Neuron (in vitro differentiated cells): ENCODE data around the gene TSHR.

Experiments
- H2AFZ ChIP-seq: one replicate; pipeline ENCODE4 v1.6.1; 2013; ENCODE audit warnings: low read depth, mild to moderate bottlenecking, inconsistent platforms, low read length, moderate library complexity
- H3K27me3 ChIP-seq: one replicate; pipeline ENCODE4 v1.6.1; 2013; ENCODE audit warnings: low read length; ENCODE audit not compliant: insufficient read depth
- H3K36me3 ChIP-seq: one replicate; pipeline ENCODE4 v1.6.1; 2013; ENCODE audit warnings: low read length; ENCODE audit not compliant: insufficient read depth
- H3K4me1 ChIP-seq: one replicate; pipeline ENCODE4 v1.6.1; 2013; ENCODE audit warnings: low read length; ENCODE audit not compliant: insufficient read depth
- H3K4me3 ChIP-seq: 2 replicates; pipeline ENCODE4 v1.5.1; 2013; ENCODE audit warnings: mild to moderate bottlenecking, low read length, moderate library complexity
- H3K9me3 ChIP-seq: one replicate; pipeline ENCODE4 v1.6.1; 2013; ENCODE audit warnings: low read length

TSHR gene

GRCh38 chr14:81170104-81170828, 214.8 kb downstream of the TSHR start:
- Histone ChIP-seq H2AFZ (peak overlapping the region; percentile 60), H3K27me3 (no peaks in the 10 kb centered on the region), H3K4me1 (peaks cover 4% of the 10 kb centered on the region), H3K9me3 (no peaks in the 10 kb centered on the region), H3K4me3 (peak overlapping the region; percentile 61), H3K36me3 (no peaks in the 10 kb centered on the region)

DNA sequence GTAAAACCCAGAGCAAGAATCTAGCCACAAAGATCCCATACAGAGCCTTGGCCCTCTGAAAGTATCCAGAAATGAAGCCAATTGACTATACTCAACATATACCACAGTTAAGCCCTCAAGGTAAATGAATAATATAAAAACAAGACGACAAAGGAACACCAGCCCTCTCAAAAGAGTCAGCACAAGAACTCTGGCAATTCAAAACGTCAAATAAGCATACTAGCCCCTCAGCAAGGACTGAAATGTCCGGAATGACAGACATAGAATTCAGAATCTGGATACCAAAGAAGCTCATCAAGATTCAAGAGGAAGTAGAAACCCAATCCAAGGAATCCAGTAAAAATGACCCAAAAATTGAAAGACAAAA, 215.4 kb downstream of the TSHR start:
- Histone ChIP-seq H3K27me3 (no peaks in the 10 kb centered on the region), H3K4me1 (peaks cover 4% of the 10 kb centered on the region), H2AFZ (no peak overlapping the region), H3K9me3 (no peaks in the 10 kb centered on the region), H3K4me3 (peak overlapping the region; percentile 61), H3K36me3 (no peaks in the 10 kb centered on the region)

- Histone ChIP-seq H2AFZ (no peak overlapping the region), H3K4me1 (peaks cover 4% of the 10 kb centered on the region), H3K36me3 (no peaks in the 10 kb centered on the region), H3K27me3 (no peaks in the 10 kb centered on the region), H3K4me3 (no peak overlapping the region), H3K9me3 (no peaks in the 10 kb centered on the region)
Measured at GRCh38 chr14:81172353-81172752, 216.9 kb downstream of the TSHR start.

DNA sequence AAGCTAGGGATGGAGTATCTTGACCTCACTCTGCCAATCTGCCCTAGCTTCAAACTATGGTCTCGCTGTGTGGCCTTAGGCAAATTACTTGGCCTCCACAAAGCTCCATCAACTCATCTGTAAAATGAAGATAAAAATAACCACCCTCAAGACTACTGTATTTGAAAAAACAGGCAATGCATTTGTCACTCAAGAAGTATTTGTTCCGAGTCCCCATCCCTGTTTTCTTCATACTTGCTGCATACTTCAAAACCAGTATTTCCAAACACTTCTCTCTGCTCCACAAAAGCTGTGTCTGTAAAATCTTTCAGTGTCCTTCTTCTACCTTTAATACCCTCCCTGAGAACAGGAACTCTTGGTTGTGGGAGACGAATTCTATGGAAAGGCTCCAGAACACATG, 217.5 kb downstream of the TSHR start:
- H3K36me3 ChIP-seq, result no peaks in the 10 kb centered on the region
- H3K9me3 ChIP-seq, result no peaks in the 10 kb centered on the region
- no peaks in the 10 kb centered on the region for H3K27me3 ChIP-seq
- peaks cover 4% of the 10 kb centered on the region for H3K4me1 ChIP-seq
- no peak overlapping the region for H2AFZ ChIP-seq
- no peak overlapping the region for H3K4me3 ChIP-seq

GRCh38 chr14:81176241-81176640, 220.8 kb downstream of the TSHR start:
- Histone ChIP-seq H3K27me3 (no peaks in the 10 kb centered on the region), H3K4me1 (peaks cover 7% of the 10 kb centered on the region), H3K4me3 (no peak overlapping the region), H3K9me3 (no peaks in the 10 kb centered on the region), H2AFZ (no peak overlapping the region), H3K36me3 (peaks cover 18% of the 10 kb centered on the region)

DNA sequence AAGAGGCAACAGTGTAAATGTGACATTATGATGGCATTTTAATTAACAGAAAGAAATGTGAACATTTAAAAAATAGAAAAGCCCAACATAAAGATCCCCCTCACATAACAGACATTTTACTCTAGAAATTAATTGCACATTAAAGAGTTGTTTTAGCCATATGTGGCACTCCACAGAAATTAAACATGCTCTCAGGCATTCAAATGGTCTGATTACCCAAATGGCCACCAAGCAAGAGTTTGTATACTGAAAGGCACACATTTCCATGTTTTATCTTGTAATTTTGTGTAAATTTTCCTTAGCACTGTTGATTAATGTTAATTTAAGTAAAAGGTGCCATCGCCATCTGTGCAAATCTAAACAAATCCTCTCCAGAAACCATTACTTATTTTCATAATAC, 221.8 kb downstream of the TSHR start:
- Histone ChIP-seq H3K36me3 (peaks cover 23% of the 10 kb centered on the region), H3K4me1 (peaks cover 7% of the 10 kb centered on the region), H2AFZ (no peak overlapping the region), H3K4me3 (no peak overlapping the region), H3K9me3 (no peaks in the 10 kb centered on the region), H3K27me3 (no peaks in the 10 kb centered on the region)

DNA sequence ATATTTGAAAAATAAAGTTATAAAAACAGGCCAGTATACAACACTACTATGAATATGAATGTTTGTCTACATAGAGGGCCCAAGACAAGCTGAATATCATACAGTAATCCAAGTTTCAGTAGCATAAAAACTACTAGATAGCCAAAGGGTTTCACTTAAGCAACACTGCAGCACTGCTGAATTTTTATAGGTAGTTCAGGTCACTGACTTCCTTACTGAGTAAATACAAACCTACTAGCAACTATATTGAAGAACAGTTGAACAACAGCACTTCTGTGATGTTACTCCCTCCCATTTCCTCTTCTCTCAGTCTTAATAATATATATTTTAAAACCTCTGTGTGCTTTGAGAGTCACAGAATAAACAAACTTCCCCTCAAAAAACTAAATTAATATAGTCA, 222.6 kb downstream of the TSHR start:
- H3K36me3 ChIP-seq, result peaks cover 30% of the 10 kb centered on the region
- H3K9me3 ChIP-seq, result no peaks in the 10 kb centered on the region
- no peak overlapping the region for H3K4me3 ChIP-seq
- H3K4me1 ChIP-seq, result peaks cover 7% of the 10 kb centered on the region
- no peak overlapping the region for H2AFZ ChIP-seq
- H3K27me3 ChIP-seq, result no peaks in the 10 kb centered on the region

DNA sequence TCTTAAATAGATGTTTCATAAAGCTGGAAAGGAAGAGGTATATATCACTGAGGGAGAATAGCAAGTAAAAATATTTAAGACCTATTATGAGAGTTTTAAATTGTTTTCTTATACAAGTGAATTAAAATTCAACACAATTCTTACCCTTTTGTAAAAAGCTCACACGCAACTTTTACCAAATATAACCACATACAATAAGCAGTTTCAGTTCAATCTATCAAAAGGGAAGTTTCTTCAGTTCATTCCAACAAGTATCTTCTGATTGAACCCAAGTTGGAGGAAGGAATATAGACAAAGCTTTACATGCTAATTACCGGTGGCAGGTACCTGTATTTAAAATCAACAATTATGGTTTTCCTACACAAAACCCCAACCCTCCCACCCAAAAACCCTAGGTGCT, 224.2 kb downstream of the TSHR start:
- Histone ChIP-seq H3K9me3 (no peaks in the 10 kb centered on the region), H3K4me1 (peaks cover 7% of the 10 kb centered on the region), H3K27me3 (no peaks in the 10 kb centered on the region), H2AFZ (no peak overlapping the region), H3K36me3 (peaks cover 43% of the 10 kb centered on the region), H3K4me3 (no peak overlapping the region)

DNA sequence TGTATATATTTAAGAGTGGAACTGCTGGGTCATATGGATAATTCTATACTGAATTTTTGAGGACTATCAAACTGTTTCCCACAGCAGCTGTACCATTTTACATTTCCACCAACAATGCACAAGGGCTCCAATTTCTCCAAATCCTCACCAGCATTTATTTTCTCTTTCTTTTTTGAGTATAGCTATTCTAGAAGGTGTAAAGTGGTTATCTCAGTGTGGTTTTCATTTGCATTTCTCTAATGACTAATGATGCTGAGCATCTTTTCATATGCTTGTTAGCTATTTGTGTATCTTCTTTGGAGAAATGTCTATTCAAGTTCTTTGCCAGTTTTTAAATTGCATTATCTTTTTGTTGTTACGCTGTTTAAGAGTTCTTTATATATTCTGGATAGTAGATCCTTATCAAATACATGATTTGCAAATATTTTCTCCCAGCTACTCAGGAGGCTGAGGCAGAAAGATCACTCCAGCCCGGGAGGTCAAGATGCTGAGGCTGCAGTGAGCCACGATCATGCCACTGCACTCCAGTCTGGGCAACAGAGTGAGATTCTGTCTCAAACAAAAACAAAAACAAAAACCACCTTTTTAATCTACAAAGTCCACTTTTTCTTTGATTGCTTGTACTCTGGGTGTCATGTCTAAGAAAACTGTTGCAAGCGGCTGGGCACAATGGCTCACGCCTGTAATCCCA, 232.6 kb downstream of the TSHR start:
- Histone ChIP-seq H3K27me3 (no peaks in the 10 kb centered on the region), H3K36me3 (peaks cover 70% of the 10 kb centered on the region), H3K4me3 (no peak overlapping the region), H3K4me1 (no peaks in the 10 kb centered on the region), H3K9me3 (no peaks in the 10 kb centered on the region), H2AFZ (no peak overlapping the region)

DNA sequence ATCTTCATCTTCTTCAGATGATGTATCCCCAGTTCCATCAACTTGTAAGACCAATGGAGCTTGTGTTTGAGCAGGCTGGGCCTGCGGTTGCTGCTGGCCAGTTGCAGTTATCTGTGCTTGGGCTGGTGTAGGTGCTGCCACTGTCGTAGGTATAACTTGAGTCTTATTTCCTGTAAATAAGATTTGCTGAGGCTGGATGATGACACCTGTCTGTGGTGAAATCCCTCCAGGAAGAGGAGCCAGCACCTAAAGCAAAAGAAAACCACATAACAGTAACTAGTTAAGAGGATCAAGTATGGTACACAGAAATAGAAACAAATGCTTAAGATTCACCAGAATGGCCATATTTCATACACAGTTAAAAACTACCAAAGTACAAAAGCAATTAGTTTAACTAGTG, 237.2 kb downstream of the TSHR start:
- H3K4me3 ChIP-seq, result no peak overlapping the region
- H2AFZ ChIP-seq, result no peak overlapping the region
- H3K4me1 ChIP-seq, result no peaks in the 10 kb centered on the region
- H3K27me3 ChIP-seq, result no peaks in the 10 kb centered on the region
- no peaks in the 10 kb centered on the region for H3K9me3 ChIP-seq
- H3K36me3 ChIP-seq, result peaks cover 78% of the 10 kb centered on the region

- Histone ChIP-seq H2AFZ (no peak overlapping the region), H3K4me3 (no peak overlapping the region), H3K27me3 (no peaks in the 10 kb centered on the region), H3K9me3 (no peaks in the 10 kb centered on the region), H3K4me1 (no peaks in the 10 kb centered on the region), H3K36me3 (peaks cover 72% of the 10 kb centered on the region)
Measured at GRCh38 chr14:81193924-81194633, 238.7 kb downstream of the TSHR start.
